Karpas-422 (cell line): Measurements from ENCODE around the gene SELENOV. TPM values are rescaled to one million over a fixed set of nuclear protein-coding genes. Genes with fewer than 3 reads are reported as not detected.
"Not testable (repeated sequence)": the region's sequence is repeated elsewhere in the genome, so short reads cannot be mapped to it uniquely, and the experiment has no call there.

Source experiments
- DNase-seq: peaks from one replicate; pipeline ENCODE4 v3.0.0-alpha.2; 2015
- H2AFZ ChIP-seq: fragments of 200-600 bp; sonication (generic); 2 replicates; pipeline ENCODE4 v1.6.1; 2014; ENCODE audit warnings: antibody characterized with exemption, low read length, mixed read lengths
- H3K27ac ChIP-seq: fragments of 200-600 bp; sonication (generic); 2 replicates; pipeline ENCODE4 v1.5.1; 2014; ENCODE audit warnings: mild to moderate bottlenecking, low read length, moderate library complexity
- H3K27me3 ChIP-seq: fragments of 200-600 bp; sonication (generic); 2 replicates; pipeline ENCODE4 v1.6.1; 2014; ENCODE audit warnings: low read length, mixed read lengths
- H3K36me3 ChIP-seq: fragments of 200-600 bp; sonication (generic); 2 replicates; pipeline ENCODE4 v1.6.1; 2014; ENCODE audit warnings: low read length, mixed read lengths; ENCODE audit not compliant: insufficient read depth
- H3K4me1 ChIP-seq: fragments of 200-600 bp; sonication (generic); 2 replicates; pipeline ENCODE4 v1.6.1; 2014; ENCODE audit warnings: mild to moderate bottlenecking, low read length, mixed read lengths
- H3K4me2 ChIP-seq: fragments of 200-600 bp; sonication (generic); 2 replicates; pipeline ENCODE4 v1.6.1; 2014; ENCODE audit warnings: low read length, low read depth, mild to moderate bottlenecking; ENCODE audit not compliant: poor library complexity, severe bottlenecking
- H3K4me3 ChIP-seq: fragments of 200-600 bp; sonication (generic); 2 replicates; pipeline ENCODE4 v1.5.1; 2014; ENCODE audit warnings: mild to moderate bottlenecking, antibody characterized with exemption, low read length, mixed read lengths
- H3K79me2 ChIP-seq: fragments of 200-600 bp; sonication (generic); 2 replicates; pipeline ENCODE4 v1.6.1; 2014; ENCODE audit warnings: mild to moderate bottlenecking, low read length, mixed read lengths
- H3K9ac ChIP-seq: fragments of 200-600 bp; sonication (generic); 2 replicates; pipeline ENCODE4 v1.6.0; 2014; ENCODE audit warnings: low read length
- H3K9me2 ChIP-seq: fragments of 200-600 bp; sonication (generic), shearing (Covaris generic); replicated peaks from 2 replicates; pipeline ENCODE4 v1.6.0; 2014; ENCODE audit warnings: mild to moderate bottlenecking, low read length, moderate library complexity; ENCODE audit not compliant: insufficient read depth
- H3K9me3 ChIP-seq: fragments of 300-700, 200-600 bp; sonication (generic); 2 replicates; pipeline ENCODE4 v1.6.1; 2014; ENCODE audit warnings: low read length, mixed read lengths
- H4K20me1 ChIP-seq: fragments of 200-600 bp; sonication (generic); 2 replicates; pipeline ENCODE4 v1.6.1; 2014; ENCODE audit warnings: mild to moderate bottlenecking, antibody characterized with exemption, low read length, low read depth; ENCODE audit not compliant: insufficient read depth
- total RNA-seq: library from RNA; depleted of rRNA; stranded (reverse); fragments of >200 nt; shearing (Covaris generic); gene quantifications from 2 replicates; pipeline ENCODE4 v1.2.3, GENCODE V29; 2014; ENCODE audit warnings: low replicate concordance

SELENOV gene
- total RNA-seq, 1 experiment from 2014 or later = not detected

DNA sequence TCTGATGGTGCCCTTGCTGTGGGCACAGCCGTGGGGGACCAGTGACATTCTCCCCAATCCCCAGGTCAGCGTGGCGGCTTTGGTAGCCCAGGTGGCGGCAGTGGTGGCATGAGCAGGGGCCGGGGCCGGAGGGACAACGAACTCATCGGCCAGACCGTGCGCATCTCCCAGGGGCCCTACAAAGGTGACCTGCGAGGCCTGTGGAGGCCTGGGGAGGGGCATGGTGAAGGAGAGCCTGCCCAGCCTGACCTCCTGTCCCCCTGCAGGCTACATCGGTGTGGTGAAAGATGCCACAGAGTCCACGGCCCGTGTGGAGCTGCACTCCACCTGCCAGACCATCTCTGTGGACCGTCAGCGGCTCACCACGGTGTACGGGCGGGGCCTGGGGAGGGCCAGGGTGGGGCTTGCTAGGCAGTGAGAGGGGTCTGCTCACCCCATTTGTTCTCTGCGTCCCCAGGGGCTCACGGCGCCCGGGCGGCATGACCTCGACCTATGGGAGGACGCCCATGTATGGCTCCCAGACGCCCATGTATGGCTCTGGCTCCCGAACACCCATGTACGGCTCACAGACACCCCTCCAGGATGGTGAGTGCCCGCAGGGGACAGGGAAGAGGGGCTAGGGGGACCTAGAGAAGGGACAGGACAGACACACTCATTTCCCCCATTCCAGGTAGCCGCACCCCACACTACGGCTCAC, 42.0 kb upstream of the SELENOV start:
- Histone ChIP-seq H3K4me2 (no peak overlapping the region), H3K36me3 (peaks cover 34% of the 10 kb centered on the region), H3K27ac (no peak overlapping the region), H3K4me3 (no peak overlapping the region), H3K4me1 (no peaks in the 10 kb centered on the region), H3K27me3 (no peaks in the 10 kb centered on the region), H4K20me1 (0 out of 2 replicates have a peak, but pooled peaks cover 2% of the 10 kb centered on the region), H3K79me2 (no peaks in the 10 kb centered on the region), H3K9ac (no peak overlapping the region), H3K9me2 (no peaks in the 10 kb centered on the region), H3K9me3 (no peaks in the 10 kb centered on the region), H2AFZ (no peak overlapping the region)
- DNase-seq = no peak

- Histone ChIP-seq H3K4me3 (no peak overlapping the region), H3K9me2 (no peaks in the 10 kb centered on the region), H3K79me2 (no peaks in the 10 kb centered on the region)
These were observed 41.4 kb upstream of the SELENOV start for GRCh38 chr19:39473443-39473960.

DNA sequence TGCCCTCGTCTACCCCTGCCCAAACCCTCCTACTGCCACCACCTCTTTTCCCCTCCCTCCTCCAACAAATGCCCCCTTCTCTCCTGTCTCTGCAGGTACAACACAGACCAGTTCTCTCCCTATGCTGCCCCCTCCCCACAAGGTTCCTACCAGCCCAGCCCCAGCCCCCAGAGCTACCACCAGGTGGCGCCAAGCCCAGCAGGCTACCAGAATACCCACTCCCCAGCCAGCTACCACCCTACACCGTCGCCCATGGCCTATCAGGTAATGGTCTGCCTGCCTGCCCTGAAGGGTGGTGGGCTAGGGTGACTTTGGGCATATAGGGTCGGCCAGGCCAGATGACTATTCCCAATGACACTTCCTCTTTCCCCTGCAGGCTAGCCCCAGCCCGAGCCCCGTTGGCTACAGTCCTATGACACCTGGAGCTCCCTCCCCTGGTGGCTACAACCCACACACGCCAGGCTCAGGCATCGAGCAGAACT, 40.8 kb upstream of the SELENOV start:
- Histone ChIP-seq H2AFZ (no peak overlapping the region), H3K4me3 (no peak overlapping the region), H3K36me3 (peaks cover 29% of the 10 kb centered on the region), H3K9me3 (no peaks in the 10 kb centered on the region), H3K27ac (no peak overlapping the region), H3K9me2 (no peaks in the 10 kb centered on the region), H3K4me2 (no peak overlapping the region), H3K27me3 (no peaks in the 10 kb centered on the region), H4K20me1 (no peaks in the 10 kb centered on the region), H3K4me1 (no peaks in the 10 kb centered on the region), H3K9ac (no peak overlapping the region), H3K79me2 (no peaks in the 10 kb centered on the region)
- DNase-seq = peak; percentile 83

More at GRCh38 chr19:39473443-39473960, 41.4 kb upstream of the SELENOV start:
- Histone ChIP-seq H3K27me3 (no peaks in the 10 kb centered on the region), H3K4me1 (no peaks in the 10 kb centered on the region), H3K9ac (no peak overlapping the region), H3K9me3 (no peaks in the 10 kb centered on the region), H2AFZ (no peak overlapping the region), H4K20me1 (0 out of 2 replicates have a peak, but pooled peaks cover 2% of the 10 kb centered on the region), H3K36me3 (peaks cover 34% of the 10 kb centered on the region), H3K27ac (no peak overlapping the region), H3K4me2 (no peak overlapping the region)
- DNase-seq = no peak

GRCh38 chr19:39475748-39476147, 39.2 kb upstream of the SELENOV start:
- H3K36me3 ChIP-seq = peaks cover 24% of the 10 kb centered on the region
- peaks cover under 1% of the 10 kb centered on the region for H3K79me2 ChIP-seq
- H4K20me1 ChIP-seq = no peaks in the 10 kb centered on the region
- H3K4me1 ChIP-seq = peaks cover 12% of the 10 kb centered on the region
- no peak overlapping the region for H3K9ac ChIP-seq
- no peak overlapping the region for H3K27ac ChIP-seq
- DNase-seq = no peak
- no peak overlapping the region for H3K4me3 ChIP-seq
- no peaks in the 10 kb centered on the region for H3K9me3 ChIP-seq
- H2AFZ ChIP-seq = no peak overlapping the region
- no peak overlapping the region for H3K4me2 ChIP-seq
- no peaks in the 10 kb centered on the region for H3K9me2 ChIP-seq
- H3K27me3 ChIP-seq = no peaks in the 10 kb centered on the region

DNA sequence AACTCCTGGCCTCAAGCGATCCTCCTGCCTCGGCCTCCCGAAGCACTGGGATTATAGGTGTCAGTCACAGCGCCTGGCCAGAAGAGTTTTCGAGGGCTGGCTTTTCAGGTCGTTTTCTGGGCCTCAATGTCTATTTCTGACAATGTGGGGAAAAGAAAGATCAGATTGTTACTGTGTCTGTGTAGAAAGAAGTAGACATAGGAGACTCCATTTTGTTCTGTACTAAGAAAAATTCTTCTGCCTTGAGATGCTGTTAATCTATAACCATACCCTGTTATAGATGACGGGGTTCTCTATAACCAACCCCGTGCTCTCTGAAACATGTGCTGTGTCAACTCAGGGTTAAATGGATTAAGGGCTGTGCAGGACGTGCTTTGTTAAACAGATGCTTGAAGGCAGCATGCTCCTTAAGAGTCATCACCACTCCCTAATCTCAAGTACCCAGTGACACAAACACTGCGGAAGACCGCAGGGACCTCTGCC, 35.6 kb upstream of the SELENOV start:
- H3K27ac ChIP-seq = peak overlapping the region; percentile 77
- H3K36me3 ChIP-seq = peaks cover 31% of the 10 kb centered on the region
- H3K4me1 ChIP-seq = peaks cover 20% of the 10 kb centered on the region
- not testable (repeated sequence) for H4K20me1 ChIP-seq, H2AFZ ChIP-seq, H3K9me3 ChIP-seq, H3K9ac ChIP-seq, H3K27me3 ChIP-seq, DNase-seq, H3K4me3 ChIP-seq, H3K4me2 ChIP-seq, H3K9me2 ChIP-seq
- H3K79me2 ChIP-seq = peaks cover 27% of the 10 kb centered on the region

GRCh38 chr19:39479916-39480315, 35.0 kb upstream of the SELENOV start:
- Histone ChIP-seq H3K36me3 (peaks cover 26% of the 10 kb centered on the region), H3K9me3 (no peaks in the 10 kb centered on the region), H3K9ac (peak overlapping the region; percentile 85), H3K27ac (peak overlapping the region; percentile 77), H3K4me2 (peak overlapping the region; percentile 91), H3K27me3 (no peaks in the 10 kb centered on the region), H3K4me3 (peak overlapping the region; percentile 93), H3K4me1 (peaks cover 20% of the 10 kb centered on the region), H3K79me2 (peaks cover 27% of the 10 kb centered on the region), H4K20me1 (no peaks in the 10 kb centered on the region; the same call in 1 of the 2 replicates), H3K9me2 (no peaks in the 10 kb centered on the region), H2AFZ (peak overlapping the region; percentile 73; the same call in 1 of the 2 replicates)
- DNase-seq = no peak

- H3K9ac ChIP-seq = peak within 1 kb of the TSS; percentile 85
- H3K9me3 ChIP-seq = no peaks in the 10 kb centered on the region
- H2AFZ ChIP-seq = peak within 1 kb of the TSS; percentile 73; the same call in 1 of the 2 replicates
- no peaks in the 10 kb centered on the region; the same call in 1 of the 2 replicates for H4K20me1 ChIP-seq
- H3K9me2 ChIP-seq = no peaks in the 10 kb centered on the region
- H3K4me3 ChIP-seq = peak within 1 kb of the TSS; percentile 93
- peak within 1 kb of the TSS; percentile 91 for H3K4me2 ChIP-seq
- H3K36me3 ChIP-seq = peaks cover 24% of the 10 kb centered on the region
- peak within 1 kb of the TSS; percentile 77 for H3K27ac ChIP-seq
- no peaks in the 10 kb centered on the region for H3K27me3 ChIP-seq
- peak; percentile 99 for DNase-seq
- peaks cover 20% of the 10 kb centered on the region for H3K4me1 ChIP-seq
- H3K79me2 ChIP-seq = peaks cover 27% of the 10 kb centered on the region
These were observed 34.4 kb upstream of the SELENOV start, which contains the start of gene TIMM50 for GRCh38 chr19:39480337-39481228. Gene TIMM50, plus strand, starts transcription at chr19:39480838. Its CDS starts 16 bp downstream, at chr19:39480854.
